Measurements from ENCODE around the gene LRRC51. TPM values are rescaled to one million over a fixed set of nuclear protein-coding genes. Genes with fewer than 3 reads are reported as not detected.
"Not testable (repeated sequence)": the region's sequence is repeated elsewhere in the genome, so short reads cannot be mapped to it uniquely, and the experiment has no call there.

Gene LRRC51
- total RNA-seq, 1 donor from 2014 or later = 5.2 TPM

- no peak for DNase-seq (ENCODE audit: low spot score in 2 of 2, unreplicated experiment in 2 of 2)
- Mint-ChIP-seq H3K27me3 (ENCODE audit: low read depth) (no peaks in the 10 kb centered on the region), H3K9me3 (no peaks in the 10 kb centered on the region), H3K27ac (no peak overlapping the region), H3K4me3 (no peak overlapping the region), H3K4me1 (peaks cover 13% of the 10 kb centered on the region), H3K36me3 (no peaks in the 10 kb centered on the region)
- TF ChIP-seq CTCF (IDR thresholded peaks at IDR 0.05; ENCODE audit: unreplicated experiment) = no peak
These were observed 60.4 kb downstream of the LRRC51 start for GRCh38 chr11:72141066-72141465.

GRCh38 chr11:72142086-72142485 is 61.4 kb downstream of the LRRC51 start:
- Mint-ChIP-seq H3K4me1 (peaks cover 13% of the 10 kb centered on the region), H3K27ac (peak overlapping the region; percentile 31)
- H3K27me3 Mint-ChIP-seq (ENCODE audit: low read depth); H3K4me3 Mint-ChIP-seq; H3K9me3 Mint-ChIP-seq; DNase-seq (ENCODE audit: low spot score in 2 of 2, unreplicated experiment in 2 of 2); H3K36me3 Mint-ChIP-seq: not testable (repeated sequence)

GRCh38 chr11:72142543-72142942 is 61.9 kb downstream of the LRRC51 start:
- H3K4me3 Mint-ChIP-seq; H3K27me3 Mint-ChIP-seq (ENCODE audit: low read depth); H3K27ac Mint-ChIP-seq; H3K36me3 Mint-ChIP-seq; DNase-seq (ENCODE audit: low spot score in 2 of 2, unreplicated experiment in 2 of 2); H3K9me3 Mint-ChIP-seq: not testable (repeated sequence)
- peaks cover 13% of the 10 kb centered on the region for H3K4me1 Mint-ChIP-seq

GRCh38 chr11:72144807-72145565 is 64.3 kb downstream of the LRRC51 start:
- Mint-ChIP-seq H3K9me3 (no peaks in the 10 kb centered on the region), H3K27me3 (ENCODE audit: low read depth) (no peaks in the 10 kb centered on the region), H3K27ac (no peak overlapping the region), H3K4me3 (no peak overlapping the region), H3K4me1 (peaks cover 13% of the 10 kb centered on the region), H3K36me3 (no peaks in the 10 kb centered on the region)
- DNase-seq (ENCODE audit: low spot score in 2 of 2, unreplicated experiment in 2 of 2) = no peak
- no peak for TF ChIP-seq CTCF (IDR thresholded peaks at IDR 0.05; ENCODE audit: unreplicated experiment)

Small RNA genes lying within 50 kb of the gene (microRNA-seq; reads per million reads assigned to microRNA genes)
- not detected for gene MIR3165

Other genes starting within 250 kb of the LRRC51 start
- not detected in 3 replicates for gene DEFB108B, start 247.7 kb upstream of the LRRC51 start, total RNA-seq
- gene DEFB131B, start 202.4 kb upstream of the LRRC51 start, total RNA-seq = not detected in 3 replicates
- 14.3 to 16.8 TPM (median 14.6 TPM) in 3 replicates for gene XNDC1N, start 152.3 kb upstream of the LRRC51 start, total RNA-seq
- gene RNF121, start 151.8 kb upstream of the LRRC51 start, total RNA-seq = 48.3 to 55.4 TPM (median 52.2 TPM) in 3 replicates
- gene IL18BP, start 81.9 kb upstream of the LRRC51 start, total RNA-seq = 18.4 to 20.9 TPM (median 18.6 TPM) in 3 replicates
- 317 to 334 TPM (median 327 TPM) in 3 replicates for gene NUMA1, start 308 bp upstream of the LRRC51 start, total RNA-seq
- 69.1 to 76.5 TPM (median 74.2 TPM) in 3 replicates for gene LAMTOR1, start 22.4 kb downstream of the LRRC51 start, total RNA-seq
- not detected in 3 replicates for gene TOMT, start 25.1 kb downstream of the LRRC51 start, total RNA-seq
- gene ANAPC15, start 31.8 kb downstream of the LRRC51 start, total RNA-seq = 39.3 to 39.5 TPM (median 39.4 TPM) in 3 replicates
- gene FOLR3, start 54.9 kb downstream of the LRRC51 start, total RNA-seq = not detected in 3 replicates
- 0.44 to 1.0 TPM (median 0.47 TPM) in 3 replicates for gene FOLR1, start 111.3 kb downstream of the LRRC51 start, total RNA-seq
- gene FOLR2, start 135.9 kb downstream of the LRRC51 start, total RNA-seq = not detected in 3 replicates
- 279 to 299 TPM (median 289 TPM) in 3 replicates for gene INPPL1, start 143.9 kb downstream of the LRRC51 start, total RNA-seq
- gene PHOX2A, start 163.3 kb downstream of the LRRC51 start, total RNA-seq = not detected in 3 replicates

Measured in mesothelial cell of epicardium (in vitro differentiated cells).